ENCODE data around the gene NECTIN4. TPM values are rescaled to one million over a fixed set of nuclear protein-coding genes. Genes with fewer than 3 reads are reported as not detected.

Gene NECTIN4
- total and polyA plus RNA-seq, 2 of the 8 experiments (the other 6 are each of a cell fraction or from before 2014, with no cell fraction given) = 0.19 to 0.71 TPM

DNA sequence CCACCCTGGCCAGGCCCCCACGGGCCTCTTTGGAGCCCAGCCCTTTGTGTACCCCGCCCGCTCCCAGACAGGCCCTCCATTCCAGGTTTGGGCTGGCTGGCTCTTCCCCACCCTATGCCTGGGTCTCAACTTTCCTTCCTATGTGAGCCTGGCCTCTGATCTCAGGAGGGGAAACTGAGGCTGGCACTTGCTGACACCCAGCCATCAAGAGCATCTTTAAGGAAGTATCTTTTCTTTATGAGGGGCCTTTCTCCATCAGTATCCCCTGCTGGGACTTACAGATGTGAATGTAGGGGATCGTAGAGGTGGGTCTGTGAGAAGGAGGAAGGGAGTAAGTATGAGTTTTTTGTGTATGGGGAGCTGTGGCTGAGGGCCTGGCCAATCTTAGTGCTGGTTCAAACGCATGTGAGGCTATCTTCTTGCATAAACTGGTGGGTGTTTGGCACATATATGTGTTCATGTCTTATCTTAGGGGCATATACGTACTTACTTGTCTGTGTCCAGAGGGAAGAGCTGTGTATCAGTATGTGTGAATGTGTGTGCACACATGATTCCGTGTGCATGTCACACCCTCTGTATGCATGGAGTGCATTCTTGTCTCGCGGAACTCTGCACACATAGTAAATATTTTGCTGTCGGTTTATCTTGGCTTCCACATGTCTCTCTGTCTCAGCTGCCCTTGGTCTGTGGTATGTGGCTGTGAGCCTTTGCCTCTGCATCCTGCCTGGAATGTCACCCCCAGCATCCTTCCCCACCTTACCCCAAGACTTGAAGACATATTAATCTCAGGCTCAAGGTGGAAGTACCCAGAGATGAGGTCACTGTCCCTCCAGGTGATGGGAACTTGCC, 5.4 kb downstream of the NECTIN4 start:
- H3K4me2 ChIP-seq (ENCODE audit: insufficient read depth in 1 of 2, low read depth in 2 of 2, low read length in 2 of 2) = no peak overlapping the region
- H3K14ac ChIP-seq (ENCODE audit: insufficient read length) = no peak overlapping the region
- no peak for DNase-seq (ENCODE audit: low read depth in 1 of 2, low spot score in 2 of 2)
- H3K23me2 ChIP-seq (ENCODE audit: low read depth, low read length) = peaks cover under 1% of the 10 kb centered on the region; the same call in 1 of the 2 replicates
- no peak overlapping the region for H4K5ac ChIP-seq (ENCODE audit: insufficient read length, low read depth, low read length)
- no peak overlapping the region for H3K56ac ChIP-seq (replicated peaks; ENCODE audit: insufficient read length, low read depth, low read length)
- H2BK12ac ChIP-seq (ENCODE audit: low read depth, low read length) = no peak overlapping the region
- no peak overlapping the region for H3K4me3 ChIP-seq (ENCODE audit: extremely low read depth in 1 of 4, insufficient read depth in 2 of 4, low read depth in 3 of 4, low read length in 4 of 4)
- no peak overlapping the region for H3K23ac ChIP-seq (ENCODE audit: insufficient read length)
- no peaks in the 10 kb centered on the region for H4K20me1 ChIP-seq (replicated peaks in 1 of 2; ENCODE audit: control insufficient read depth in 1 of 2, insufficient read depth in 2 of 2, low read length in 2 of 2)
- H3K4me1 ChIP-seq (replicated peaks in 1 of 4; ENCODE audit: control insufficient read depth in 3 of 4, insufficient read depth in 4 of 4, low read length in 3 of 4) = peaks cover 0 to 6% (median 0%) of the 10 kb centered on the region in 4 experiments; a peak in 4 of 7 replicates
- H3K9me3 ChIP-seq (ENCODE audit: insufficient read depth in 2 of 2, low read depth in 1 of 2, low read length in 1 of 2) = no peaks in the 10 kb centered on the region
- H2BK5ac ChIP-seq (ENCODE audit: low read depth, low read length) = no peak overlapping the region
- no peak overlapping the region for H3K9ac ChIP-seq (replicated peaks in 1 of 4; ENCODE audit: extremely low read depth in 1 of 4, low read depth in 3 of 4, low read length in 3 of 4)
- WGBS, 2 experiments (ENCODE audit: extremely low coverage in 1 of 2, insufficient coverage in 1 of 2, insufficient read length in 1 of 2, insufficient replicate concordance in 2 of 2, low coverage in 1 of 2, low lambda C conversion rate in 2 of 2, missing lambda C conversion rate in 1 of 2) = 87% methylated on average over 9 of the region's 10 CpGs; no CpG with 5 or more reads in 1 of the 2 experiments
- no peak overlapping the region for H2AFZ ChIP-seq (ENCODE audit: low read length)
- POLR2A ChIA-PET (ENCODE audit: partially characterized antibody) = interaction anchor here (1.4 to 1.9 kb wide), 3 partner anchors 10 to 14 kb away, joined by 4 to 7 read pairs (median 5); partner anchors contain the start of genes ARHGAP30 and KLHDC9
- H4K91ac ChIP-seq (replicated peaks; ENCODE audit: insufficient read length, low read length) = no peak overlapping the region
- no peak overlapping the region for H4K8ac ChIP-seq (ENCODE audit: extremely low read depth, insufficient read depth, low read length)
- no peaks in the 10 kb centered on the region for H3K27me3 ChIP-seq (replicated peaks in 1 of 4; ENCODE audit: control insufficient read depth in 3 of 4, extremely low read depth in 1 of 4, insufficient read depth in 3 of 4, low read length in 3 of 4)
- H2AK5ac ChIP-seq (ENCODE audit: low read depth, low read length) = no peak overlapping the region
- H3K4ac ChIP-seq (replicated peaks; ENCODE audit: insufficient read length, low read depth, low read length) = no peak overlapping the region
- no peak overlapping the region for H2BK120ac ChIP-seq (replicated peaks; ENCODE audit: low read depth, low read length)
- H2BK20ac ChIP-seq (ENCODE audit: low read length) = no peak overlapping the region
- H3K27ac ChIP-seq (ENCODE audit: low read depth, low read length) = no peak overlapping the region
- CTCF ChIA-PET (ENCODE audit: partially characterized antibody) = interaction anchor here (1.1 to 17.8 kb wide), 6 partner anchors 12 to 42 kb away, joined by 3 to 282 read pairs (median 50); partner anchors contain the start of genes ARHGAP30 and KLHDC9
- TF ChIP-seq ATF3 (IDR thresholded peaks at IDR 0.05; ENCODE audit: insufficient read depth, low read depth, low read length) = no peak
- no peak for TF ChIP-seq BRCA1 (IDR thresholded peaks at IDR 0.05; ENCODE audit: low read depth, low read length)
- TF ChIP-seq CEBPB (IDR thresholded peaks at IDR 0.05; ENCODE audit: low read depth, low read length) = no peak
- TF ChIP-seq MAX (IDR thresholded peaks at IDR 0.05) = no peak
- no peak for TF ChIP-seq NRF1 (IDR thresholded peaks at IDR 0.05; ENCODE audit: low read depth, low read length)
- TF ChIP-seq SP2 (IDR thresholded peaks at IDR 0.05; ENCODE audit: low read length) = no peak
- TF ChIP-seq SIN3A (conservative IDR thresholded peaks at IDR 0.05 in 1 of 2, IDR thresholded peaks at IDR 0.05 in 1 of 2; ENCODE audit: low read depth in 1 of 2, low read length in 2 of 2) = no peak
- no peak for TF ChIP-seq CHD1 (IDR thresholded peaks at IDR 0.05; ENCODE audit: low read depth, low read length)
- no peak for TF ChIP-seq USF2 (IDR thresholded peaks at IDR 0.05; ENCODE audit: low read length)
- H3K79me1 ChIP-seq (ENCODE audit: low read depth, low read length) = no peaks in the 10 kb centered on the region
- no peak for FAIRE-seq
- H2BK15ac ChIP-seq (ENCODE audit: low read length) = no peak overlapping the region
- no peaks in the 10 kb centered on the region for H3K36me3 ChIP-seq (ENCODE audit: control insufficient read depth in 2 of 4, insufficient read depth in 4 of 4, low read length in 3 of 4)
- no peaks in the 10 kb centered on the region for H3K79me2 ChIP-seq (ENCODE audit: control insufficient read depth in 1 of 2, insufficient read depth in 2 of 2, low read length in 2 of 2)
- H3K18ac ChIP-seq (ENCODE audit: extremely low read depth, low read length) = no peak overlapping the region
